ENCODE results near the gene CRK.

CRK gene

DNA sequence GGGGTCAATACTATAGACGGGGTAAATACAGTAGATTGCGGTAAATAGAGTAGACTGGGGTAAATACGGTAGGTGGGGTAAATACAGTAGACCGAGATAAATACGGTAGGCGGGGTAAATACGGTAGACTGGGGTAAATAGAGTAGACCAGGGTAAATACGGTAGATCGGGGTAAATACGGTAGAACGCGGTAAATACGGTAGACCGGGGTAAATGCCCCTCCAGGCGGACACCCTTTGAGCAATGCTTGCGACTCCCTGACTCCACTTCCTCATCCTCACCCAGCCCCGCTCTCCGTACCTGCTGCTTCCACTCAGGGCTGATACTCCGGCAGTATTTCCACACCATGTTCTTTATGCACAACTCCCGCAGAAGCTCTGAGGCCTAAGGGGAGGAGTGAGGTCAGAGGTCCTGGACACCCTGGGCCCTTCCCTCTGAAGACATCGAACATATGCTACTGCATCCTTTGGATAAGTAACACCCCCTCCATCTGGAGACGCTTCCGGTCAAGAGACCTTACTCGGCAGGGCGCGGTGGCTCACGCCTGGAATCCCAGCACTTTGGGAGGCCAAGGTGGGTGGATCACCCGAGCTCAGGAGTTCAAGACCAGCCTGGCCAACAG, 13.3 kb upstream of the CRK start:
- Histone ChIP-seq H3K4me3 (ENCODE audit: low read length) (no peak overlapping the region), H3K27ac (ENCODE audit: low read length) (no peak overlapping the region), H3F3A (ENCODE audit: insufficient read depth, low read length) (no peaks in the 10 kb centered on the region), H3K4me1 (ENCODE audit: low read length) (no peaks in the 10 kb centered on the region), H3K27me3 (replicated peaks; ENCODE audit: insufficient read depth, low read length) (no peaks in the 10 kb centered on the region), H2AFZ (ENCODE audit: low read length) (no peak overlapping the region), H3K79me2 (ENCODE audit: low read length) (no peaks in the 10 kb centered on the region), H3K9me2 (replicated peaks; ENCODE audit: insufficient read depth, low read length) (no peaks in the 10 kb centered on the region), H3K9me3 (replicated peaks; ENCODE audit: insufficient read depth, low read length) (no peaks in the 10 kb centered on the region), H3K4me2 (ENCODE audit: low read depth, low read length) (no peak overlapping the region), H3K9ac (ENCODE audit: low read length) (no peak overlapping the region), H4K20me1 (ENCODE audit: insufficient read depth, low read length) (no peaks in the 10 kb centered on the region), H3K36me3 (replicated peaks; ENCODE audit: insufficient read depth, low read length) (no peaks in the 10 kb centered on the region)
- TF ChIP-seq, protein P1, sequence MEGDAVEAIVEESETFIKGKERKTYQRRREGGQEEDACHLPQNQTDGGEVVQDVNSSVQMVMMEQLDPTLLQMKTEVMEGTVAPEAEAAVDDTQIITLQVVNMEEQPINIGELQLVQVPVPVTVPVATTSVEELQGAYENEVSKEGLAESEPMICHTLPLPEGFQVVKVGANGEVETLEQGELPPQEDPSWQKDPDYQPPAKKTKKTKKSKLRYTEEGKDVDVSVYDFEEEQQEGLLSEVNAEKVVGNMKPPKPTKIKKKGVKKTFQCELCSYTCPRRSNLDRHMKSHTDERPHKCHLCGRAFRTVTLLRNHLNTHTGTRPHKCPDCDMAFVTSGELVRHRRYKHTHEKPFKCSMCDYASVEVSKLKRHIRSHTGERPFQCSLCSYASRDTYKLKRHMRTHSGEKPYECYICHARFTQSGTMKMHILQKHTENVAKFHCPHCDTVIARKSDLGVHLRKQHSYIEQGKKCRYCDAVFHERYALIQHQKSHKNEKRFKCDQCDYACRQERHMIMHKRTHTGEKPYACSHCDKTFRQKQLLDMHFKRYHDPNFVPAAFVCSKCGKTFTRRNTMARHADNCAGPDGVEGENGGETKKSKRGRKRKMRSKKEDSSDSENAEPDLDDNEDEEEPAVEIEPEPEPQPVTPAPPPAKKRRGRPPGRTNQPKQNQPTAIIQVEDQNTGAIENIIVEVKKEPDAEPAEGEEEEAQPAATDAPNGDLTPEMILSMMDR (IDR thresholded peaks at IDR 0.05; ENCODE audit: low read length), result no peak
- TF ChIP-seq EZH2phosphoT487 (IDR thresholded peaks at IDR 0.05; ENCODE audit: low read length) (no peak), EZH2 (optimal IDR thresholded peaks at IDR 0.05; ENCODE audit: low read depth, low read length) (no peak)
- DNase-seq, result no peak

DNA sequence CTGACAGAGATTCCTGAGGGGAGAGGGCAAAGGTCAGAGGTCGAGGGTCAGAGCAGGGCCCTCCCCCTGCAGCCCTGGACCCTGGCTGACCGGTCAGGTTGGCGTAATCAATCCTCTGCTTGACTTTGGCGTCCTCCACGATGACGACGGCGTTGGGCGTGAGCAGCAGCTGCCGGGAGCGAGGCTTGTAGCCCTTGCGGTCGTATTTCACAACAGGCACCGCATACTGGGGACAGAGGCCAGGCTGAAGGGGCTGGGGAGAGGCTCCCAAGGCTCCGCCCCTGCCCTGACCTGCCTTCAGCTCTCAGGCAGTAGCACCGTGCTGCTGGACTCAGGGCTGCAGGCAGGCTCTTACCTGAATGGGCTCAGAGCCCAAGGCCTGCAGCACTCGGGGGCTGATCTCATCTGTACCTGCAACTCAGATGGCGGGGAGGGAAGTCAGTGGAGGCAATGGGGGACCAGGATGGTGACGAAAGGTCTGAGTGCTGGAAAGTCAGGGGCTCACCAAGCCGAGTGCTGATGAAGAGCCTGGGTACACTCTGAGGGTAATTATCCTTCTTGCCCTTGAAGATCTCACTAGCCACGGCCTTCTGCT, 12.0 kb upstream of the CRK start:
- H3K79me2 ChIP-seq (ENCODE audit: low read length), result no peaks in the 10 kb centered on the region
- no peak overlapping the region for H3K27ac ChIP-seq (ENCODE audit: low read length)
- H3K9me3 ChIP-seq (replicated peaks; ENCODE audit: insufficient read depth, low read length), result no peaks in the 10 kb centered on the region
- H3K9ac ChIP-seq (ENCODE audit: low read length), result no peak overlapping the region
- H3K9me2 ChIP-seq (replicated peaks; ENCODE audit: insufficient read depth, low read length), result no peaks in the 10 kb centered on the region
- TF ChIP-seq, protein P1 (IDR thresholded peaks at IDR 0.05; ENCODE audit: low read length), result no peak
- TF ChIP-seq EZH2 (optimal IDR thresholded peaks at IDR 0.05; ENCODE audit: low read depth, low read length) (no peak), EZH2phosphoT487 (IDR thresholded peaks at IDR 0.05; ENCODE audit: low read length) (no peak)
- no peak overlapping the region for H3K4me2 ChIP-seq (ENCODE audit: low read depth, low read length)
- no peak overlapping the region for H3K4me3 ChIP-seq (ENCODE audit: low read length)
- no peak for DNase-seq
- H3K4me1 ChIP-seq (ENCODE audit: low read length), result peaks cover 6% of the 10 kb centered on the region
- no peaks in the 10 kb centered on the region for H3K27me3 ChIP-seq (replicated peaks; ENCODE audit: insufficient read depth, low read length)
- no peaks in the 10 kb centered on the region for H4K20me1 ChIP-seq (ENCODE audit: insufficient read depth, low read length)
- no peak overlapping the region for H2AFZ ChIP-seq (ENCODE audit: low read length)
- peaks cover 3% of the 10 kb centered on the region; the same call in 1 of the 2 replicates for H3F3A ChIP-seq (ENCODE audit: insufficient read depth, low read length)
- H3K36me3 ChIP-seq (replicated peaks; ENCODE audit: insufficient read depth, low read length), result no peaks in the 10 kb centered on the region

DNA sequence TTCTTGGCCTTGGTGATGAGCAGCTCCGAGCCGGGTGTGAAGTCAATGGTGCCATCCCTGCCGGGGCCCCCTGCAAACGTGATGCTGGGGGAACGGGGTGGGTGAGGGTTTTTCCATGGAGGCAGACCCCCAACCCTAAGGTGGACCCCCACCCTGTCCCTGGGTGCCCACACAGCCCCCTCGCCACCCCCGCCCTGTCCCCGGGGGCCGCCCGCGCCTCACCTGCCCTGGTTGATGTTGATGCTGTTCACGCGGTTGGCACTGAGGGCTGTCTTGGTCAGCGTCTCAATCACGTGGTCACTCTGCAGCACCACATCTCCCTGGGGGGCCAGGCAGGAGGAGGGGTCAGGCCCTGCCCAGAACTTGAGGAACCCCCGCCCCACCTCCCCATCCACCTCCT, 11.2 kb upstream of the CRK start:
- no peaks in the 10 kb centered on the region for H3K79me2 ChIP-seq (ENCODE audit: low read length)
- no peaks in the 10 kb centered on the region for H4K20me1 ChIP-seq (ENCODE audit: insufficient read depth, low read length)
- H3K9ac ChIP-seq (ENCODE audit: low read length), result no peak overlapping the region
- H3K27me3 ChIP-seq (replicated peaks; ENCODE audit: insufficient read depth, low read length), result no peaks in the 10 kb centered on the region
- TF ChIP-seq EZH2phosphoT487 (IDR thresholded peaks at IDR 0.05; ENCODE audit: low read length) (no peak), EZH2 (optimal IDR thresholded peaks at IDR 0.05; ENCODE audit: low read depth, low read length) (no peak)
- TF ChIP-seq, protein P1 (IDR thresholded peaks at IDR 0.05; ENCODE audit: low read length), result no peak
- H3K36me3 ChIP-seq (replicated peaks; ENCODE audit: insufficient read depth, low read length), result no peaks in the 10 kb centered on the region
- H3K9me2 ChIP-seq (replicated peaks; ENCODE audit: insufficient read depth, low read length), result no peaks in the 10 kb centered on the region
- no peak overlapping the region for H3K4me2 ChIP-seq (ENCODE audit: low read depth, low read length)
- H2AFZ ChIP-seq (ENCODE audit: low read length), result no peak overlapping the region
- peaks cover 12% of the 10 kb centered on the region for H3K4me1 ChIP-seq (ENCODE audit: low read length)
- H3K4me3 ChIP-seq (ENCODE audit: low read length), result no peak overlapping the region
- no peak for DNase-seq
- no peak overlapping the region for H3K27ac ChIP-seq (ENCODE audit: low read length)
- peaks cover 3% of the 10 kb centered on the region; the same call in 1 of the 2 replicates for H3F3A ChIP-seq (ENCODE audit: insufficient read depth, low read length)
- no peaks in the 10 kb centered on the region for H3K9me3 ChIP-seq (replicated peaks; ENCODE audit: insufficient read depth, low read length)

All from MM.1S (cell line).